ENCODE results near the gene ADO.

Gene ADO

DNA sequence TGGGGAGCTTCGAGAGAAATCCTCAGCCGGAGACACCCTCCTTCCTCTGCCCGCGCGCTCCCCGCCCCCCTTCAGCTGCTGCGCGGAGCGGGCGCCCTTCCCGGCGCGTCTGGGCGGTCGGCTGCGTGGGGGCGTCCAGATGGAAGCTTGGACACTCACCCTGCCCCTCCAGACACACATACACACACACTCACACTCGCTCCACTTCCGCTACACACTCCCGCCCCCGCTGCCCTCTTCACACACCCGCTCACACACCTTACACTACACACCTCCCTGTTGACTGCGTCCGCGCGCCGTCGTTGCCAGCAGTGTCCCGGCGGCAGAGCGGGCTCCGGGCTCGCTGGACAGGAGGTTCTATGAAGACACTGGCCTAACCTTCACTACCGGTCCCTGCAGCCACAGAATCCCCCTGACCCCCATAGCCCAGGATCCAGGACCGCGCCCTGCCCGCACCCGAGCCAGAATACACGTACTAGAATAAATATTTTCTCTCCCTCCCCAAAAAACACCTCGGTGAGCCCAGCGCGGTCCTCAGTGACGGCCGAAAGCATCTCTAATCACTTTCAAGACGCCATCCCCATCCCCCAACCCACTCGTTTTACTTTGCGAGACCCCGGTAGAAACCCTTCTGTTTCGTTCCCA lies 12.7 kb downstream of the ADO start:
- H3K4me3 ChIP-seq (ENCODE audit: low read depth, low read length) = peak overlapping the region; percentile 56

DNA sequence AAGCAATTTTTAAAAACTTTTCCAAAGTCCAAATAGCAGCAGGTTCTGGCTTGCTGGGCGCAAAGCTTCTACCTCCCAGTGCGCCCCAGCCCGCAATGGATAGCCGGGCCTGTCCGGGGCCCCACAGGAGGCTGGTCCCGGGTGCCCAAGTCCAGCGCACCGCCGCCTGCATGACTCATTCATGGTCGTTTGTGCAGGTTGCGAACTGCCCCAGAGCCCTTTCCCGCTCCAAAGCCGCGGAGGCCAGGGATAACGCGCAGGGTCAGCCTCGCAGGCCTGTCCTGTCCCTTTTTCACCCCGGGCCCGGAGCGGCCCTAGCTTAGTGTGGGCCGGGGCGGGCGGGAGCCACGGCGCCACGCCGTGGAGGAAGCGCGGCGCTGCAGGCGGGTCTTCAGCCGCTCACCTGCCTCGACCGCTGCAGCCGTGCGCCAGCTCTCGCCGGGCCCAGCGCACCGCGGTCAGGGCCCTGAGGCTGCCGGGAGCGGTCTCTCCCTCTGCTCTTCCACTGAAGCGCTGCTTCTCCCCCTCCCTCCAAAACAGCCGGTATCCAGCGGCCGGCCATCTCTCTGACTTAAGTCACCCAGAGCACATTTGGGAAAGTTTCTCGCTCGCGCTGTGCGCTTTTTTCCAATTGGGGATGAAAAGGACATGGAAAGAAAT lies 13.4 kb downstream of the ADO start:
- H3K4me3 ChIP-seq (ENCODE audit: low read depth, low read length) = peak overlapping the region; percentile 56

DNA sequence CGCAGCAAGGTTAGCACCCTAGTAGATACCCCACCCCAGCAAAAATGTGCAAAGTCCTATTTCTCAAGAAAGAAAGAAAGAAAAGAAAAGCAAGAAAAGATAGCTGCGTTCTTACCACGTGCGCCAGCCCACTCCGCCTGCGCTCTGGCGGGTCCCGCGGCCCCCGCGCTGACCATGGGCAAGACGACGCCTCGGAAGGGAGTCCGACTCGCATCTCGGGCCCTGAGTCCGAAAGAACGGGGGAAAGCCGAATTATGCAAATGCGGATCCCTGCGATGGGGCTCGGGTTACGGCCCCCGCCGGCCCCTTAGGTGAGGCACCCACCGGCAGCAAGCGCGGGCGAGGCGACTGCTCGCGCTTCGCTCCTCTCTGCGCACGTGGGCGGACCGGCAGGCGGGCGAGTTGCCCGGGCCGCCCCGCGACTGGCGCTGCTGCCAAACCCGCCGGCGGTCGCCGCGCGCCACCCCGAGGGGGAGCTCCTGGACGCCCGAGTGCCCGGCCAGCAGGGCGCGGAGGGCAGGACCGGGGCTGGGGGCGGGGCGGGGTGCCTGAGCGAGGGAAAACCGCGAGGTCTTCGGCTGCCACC lies 14.0 kb downstream of the ADO start:
- H3K4me3 ChIP-seq (ENCODE audit: low read depth, low read length) = no peak overlapping the region

DNA sequence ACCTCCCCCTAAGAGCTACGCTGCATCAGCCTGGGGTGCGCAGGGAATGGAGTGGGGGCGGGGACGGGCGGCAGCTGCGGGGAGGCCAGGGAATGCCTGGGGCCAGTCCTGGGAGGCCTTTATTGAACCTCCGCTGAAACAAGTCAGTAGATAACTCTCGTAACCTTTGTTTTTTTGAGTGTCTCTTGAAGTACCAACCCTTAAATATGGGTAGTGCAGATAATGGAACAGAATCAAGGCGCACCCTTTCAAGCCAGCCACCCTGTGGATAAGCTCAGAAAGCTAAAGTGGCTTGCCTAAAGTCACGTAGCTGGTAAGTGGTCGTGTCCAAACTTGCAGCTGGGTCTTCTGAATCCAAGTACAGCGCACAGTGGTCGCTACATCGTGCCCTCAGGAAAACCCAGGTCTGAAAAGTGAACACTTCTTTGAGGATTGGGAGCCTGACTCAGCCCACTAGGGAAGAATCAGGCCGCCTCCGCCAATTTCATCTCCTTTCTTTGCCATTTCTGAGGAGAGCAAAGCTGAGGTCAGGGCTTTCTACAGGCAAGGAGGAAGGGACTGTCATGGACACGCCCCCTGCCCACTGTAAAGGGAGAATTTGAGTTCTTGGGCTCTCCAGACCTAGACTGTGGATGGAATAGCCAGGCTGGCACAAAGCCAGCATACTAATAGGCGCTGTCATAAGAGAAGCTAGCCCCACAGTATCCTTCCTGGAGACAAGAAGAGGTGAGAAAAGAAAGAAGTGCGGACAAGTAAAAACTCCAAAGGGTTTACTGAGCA lies 14.8 kb downstream of the ADO start:
- H3K4me3 ChIP-seq (ENCODE audit: low read depth, low read length) = no peak overlapping the region

DNA sequence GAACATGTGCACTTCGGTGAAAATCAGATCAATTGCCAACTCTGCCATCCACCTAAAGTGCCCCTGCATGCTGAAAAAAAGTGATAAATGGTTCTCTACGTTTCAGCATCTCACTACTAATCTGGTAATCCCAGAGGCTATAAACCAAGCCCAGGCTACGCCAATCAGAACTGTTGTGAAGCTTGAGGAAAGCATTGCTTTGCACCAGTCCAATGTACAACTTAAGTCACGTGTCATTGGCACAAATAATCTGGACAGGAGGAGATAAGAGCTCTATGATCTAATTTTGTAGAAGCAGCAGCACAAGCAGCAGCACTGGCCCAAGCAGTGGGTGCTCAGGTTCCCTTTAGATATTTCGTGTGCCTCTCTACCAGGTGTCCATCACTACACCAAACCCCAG lies 16.1 kb downstream of the ADO start:
- H3K4me3 ChIP-seq (ENCODE audit: low read depth, low read length) = no peak overlapping the region

DNA sequence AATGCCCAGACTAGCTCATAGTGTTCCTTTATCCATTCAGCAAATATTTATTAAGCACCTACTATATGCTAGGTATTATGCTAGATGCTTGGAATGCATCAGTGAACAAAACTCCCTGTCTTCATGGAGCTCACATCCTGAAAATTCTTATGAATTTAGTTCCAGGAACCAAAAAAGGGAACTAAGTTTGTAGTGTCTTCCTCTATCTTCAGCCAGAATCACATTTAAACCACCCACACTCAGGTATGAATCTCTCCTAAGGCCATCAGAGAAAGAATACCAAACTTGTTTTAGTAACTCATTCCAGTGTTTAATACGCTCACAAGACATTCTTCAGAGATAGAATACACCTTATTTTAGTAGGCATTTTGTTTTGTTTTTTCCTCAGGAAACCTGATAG lies 21.8 kb downstream of the ADO start:
- no peak overlapping the region for H3K4me3 ChIP-seq (ENCODE audit: low read depth, low read length)

DNA sequence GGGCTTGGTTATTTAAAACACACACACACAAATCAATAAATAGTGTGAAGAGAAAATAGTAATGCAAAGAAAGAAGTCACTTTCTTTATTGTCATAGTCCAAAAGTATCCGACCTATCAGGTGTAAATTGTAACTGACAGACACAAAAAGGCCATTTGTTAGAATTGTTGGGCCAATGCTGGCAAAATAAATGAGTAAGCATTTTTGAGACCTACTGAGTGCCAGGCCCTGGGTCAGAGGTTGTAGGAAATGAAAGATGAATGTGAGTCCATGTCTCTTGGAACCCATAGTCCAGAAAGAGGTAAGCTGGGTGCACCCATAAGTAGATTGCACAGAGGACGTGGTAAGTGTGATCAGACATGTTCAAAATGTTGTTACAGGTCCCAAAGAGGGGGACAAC lies 25.1 kb downstream of the ADO start:
- H3K4me3 ChIP-seq (ENCODE audit: low read depth, low read length) = no peak overlapping the region

DNA sequence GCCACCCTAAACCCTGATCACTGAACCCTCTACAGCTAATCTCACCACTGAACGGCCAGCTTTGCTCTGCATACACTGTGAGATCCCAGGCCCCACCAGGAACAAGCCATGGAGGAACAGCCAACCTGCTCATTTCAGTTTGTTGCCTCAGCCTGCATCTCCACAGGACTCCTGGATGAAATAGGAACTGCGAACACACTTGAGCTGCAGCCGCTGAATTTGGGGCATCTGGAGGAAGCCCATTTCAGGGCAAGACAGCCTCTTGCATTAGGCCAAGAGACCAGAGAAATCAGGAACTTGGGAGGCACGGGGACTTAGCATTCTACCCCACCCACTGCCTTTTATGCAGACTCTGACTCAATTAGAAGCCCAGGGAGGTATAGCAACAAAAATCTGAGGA lies 26.2 kb downstream of the ADO start:
- no peak overlapping the region for H3K4me3 ChIP-seq (ENCODE audit: low read depth, low read length)

DNA sequence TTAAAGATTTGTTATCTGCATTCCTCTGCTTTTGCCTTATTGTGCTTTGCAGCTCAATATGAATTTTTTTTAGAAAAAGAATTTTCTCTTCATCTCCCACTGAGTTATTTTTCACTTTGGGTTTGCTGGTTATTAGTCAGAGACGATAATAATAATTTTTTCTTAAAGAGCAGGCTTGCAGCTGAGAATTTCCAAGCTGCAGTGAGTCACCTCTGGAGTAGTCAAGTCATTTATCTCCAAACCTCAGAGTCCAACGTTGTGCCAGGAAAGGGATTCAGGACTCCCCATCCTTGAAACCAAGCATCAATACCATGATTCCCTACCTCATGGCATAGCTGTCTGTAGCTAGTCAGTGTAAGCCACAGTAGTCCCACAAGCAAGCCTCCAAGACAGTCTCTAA lies 26.8 kb downstream of the ADO start:
- no peak overlapping the region for H3K4me3 ChIP-seq (ENCODE audit: low read depth, low read length)

DNA sequence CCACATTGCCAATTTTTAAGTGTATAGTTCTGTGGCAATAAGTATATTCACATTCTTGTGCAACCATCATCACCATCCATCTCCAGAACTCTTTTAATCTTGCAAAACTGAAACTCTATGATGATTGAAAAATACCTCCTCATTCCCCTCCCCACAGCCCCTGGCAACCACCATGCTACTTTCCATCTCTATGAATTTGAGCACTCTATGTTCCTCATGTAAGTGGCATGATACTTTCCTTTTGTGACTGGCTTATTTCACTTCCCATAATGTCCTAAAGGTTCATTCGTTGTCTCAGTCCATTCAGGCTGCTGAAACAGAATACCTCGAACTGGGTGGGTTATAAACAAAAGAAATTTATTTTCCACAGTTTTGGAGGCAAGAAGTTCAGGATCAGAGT lies 35.1 kb downstream of the ADO start:
- H3K4me3 ChIP-seq (ENCODE audit: low read depth, low read length) = no peak overlapping the region

DNA sequence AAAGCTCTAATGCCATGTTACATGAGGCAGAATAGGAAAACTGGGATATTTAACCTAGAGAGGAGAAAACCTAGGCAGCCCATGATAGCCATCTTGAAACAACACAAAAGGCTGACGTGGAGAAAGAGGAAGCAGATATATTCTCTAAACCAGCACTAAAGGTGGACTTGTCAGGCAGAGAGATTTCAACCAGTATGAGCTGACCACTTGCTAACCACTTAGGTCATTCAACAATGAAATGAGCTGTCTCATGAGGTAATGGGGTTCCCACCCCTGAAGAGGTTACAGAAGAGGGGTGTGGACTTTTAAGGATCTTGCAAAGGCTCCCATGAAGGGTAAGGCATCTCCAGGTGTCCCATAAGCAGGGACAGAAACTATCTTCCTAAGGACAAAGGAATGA lies 38.5 kb downstream of the ADO start:
- no peak overlapping the region for H3K4me3 ChIP-seq (ENCODE audit: low read depth, low read length)

DNA sequence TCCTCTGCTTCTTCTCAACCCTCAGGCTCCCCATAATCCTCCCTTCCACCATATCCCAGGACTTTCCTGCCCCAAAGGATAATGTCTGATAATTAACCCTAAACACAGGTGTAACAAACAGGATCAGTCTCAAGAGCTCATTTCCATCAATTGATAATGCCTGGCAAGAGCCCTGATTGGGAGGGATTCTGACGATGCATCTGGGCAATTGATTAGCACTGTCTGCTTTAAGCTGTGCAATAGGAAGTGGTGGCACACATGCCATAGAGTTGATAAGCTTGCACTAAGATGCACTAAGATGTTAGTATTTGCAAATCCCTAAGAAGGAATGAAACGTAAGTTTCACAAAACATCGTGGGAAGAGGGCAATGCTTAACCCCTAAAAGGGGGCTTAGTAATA lies 39.1 kb downstream of the ADO start:
- no peak overlapping the region for H3K4me3 ChIP-seq (ENCODE audit: low read depth, low read length)

DNA sequence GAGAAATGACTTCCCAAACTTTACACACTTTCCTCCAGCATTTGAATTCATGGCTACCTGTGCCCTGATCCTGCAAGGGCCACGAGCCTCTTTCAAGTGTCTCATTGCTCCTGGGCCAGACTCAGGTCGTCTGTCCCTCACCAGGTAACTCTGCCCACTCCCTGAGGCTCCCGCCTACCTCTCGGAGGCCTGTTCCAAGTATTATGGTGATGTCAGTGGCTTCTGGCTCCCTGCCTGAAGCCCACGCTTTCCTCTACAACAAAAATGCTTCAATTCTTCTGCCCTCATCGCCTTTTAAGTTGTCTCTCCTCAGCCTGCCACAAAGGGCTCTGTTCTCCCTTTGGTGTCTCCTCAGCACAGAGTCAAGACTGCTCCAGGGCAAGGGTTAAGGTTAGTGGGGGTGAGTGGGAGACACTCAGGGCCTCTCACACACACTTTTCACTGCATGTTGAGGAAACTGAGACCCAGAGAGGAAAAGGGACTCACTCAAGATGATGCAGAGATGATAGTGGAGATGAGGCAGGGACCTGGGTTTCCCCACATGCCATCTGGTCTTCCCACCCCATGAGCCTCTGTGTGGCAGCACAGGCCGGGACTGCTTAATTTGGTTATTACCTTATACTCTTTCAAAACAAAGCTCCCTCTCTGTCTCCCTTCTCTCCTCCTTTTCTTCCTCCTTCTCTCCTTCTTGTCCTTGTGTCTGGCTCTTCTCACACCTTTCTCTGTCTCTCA lies 39.9 kb downstream of the ADO start:
- H3K4me3 ChIP-seq (ENCODE audit: low read depth, low read length) = no peak overlapping the region

DNA sequence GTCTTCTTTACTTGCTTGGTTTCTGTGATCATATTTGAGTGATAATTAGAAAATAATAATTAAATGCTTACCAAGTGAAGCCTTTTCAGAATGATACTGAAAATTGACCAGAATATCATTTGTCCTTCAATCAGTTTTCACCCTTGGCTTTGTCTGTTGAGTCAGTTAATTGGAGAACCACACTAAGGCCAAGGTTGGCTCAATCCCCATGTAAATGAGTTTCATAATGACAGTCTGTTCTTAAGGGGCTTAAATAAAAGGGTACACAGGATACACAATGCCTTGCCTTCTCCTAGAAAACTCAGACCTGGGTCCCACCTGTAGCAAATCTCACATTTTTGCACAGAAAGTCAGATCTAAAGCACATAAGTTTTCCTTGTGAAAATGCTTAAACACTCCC lies 42.9 kb downstream of the ADO start:
- no peak overlapping the region for H3K4me3 ChIP-seq (ENCODE audit: low read depth, low read length)

DNA sequence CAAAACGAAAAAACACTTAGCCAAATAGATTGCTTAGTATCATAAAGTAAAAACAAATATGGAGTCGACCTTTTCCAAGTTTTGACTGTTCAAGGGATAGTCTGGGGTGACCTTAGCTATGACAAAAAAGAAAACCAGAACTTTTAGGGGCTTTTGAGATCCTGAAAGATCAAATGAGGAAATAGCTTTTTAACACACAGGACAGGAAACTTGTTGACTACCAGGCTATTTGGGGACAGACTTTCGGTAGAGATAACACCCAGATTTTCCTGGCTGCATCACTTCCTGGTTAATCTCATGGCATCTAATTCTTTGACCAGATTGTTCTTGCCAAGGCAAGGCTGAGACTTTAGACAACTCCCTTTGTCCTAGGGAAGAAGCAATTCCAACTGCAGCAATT lies 46.1 kb downstream of the ADO start:
- no peak overlapping the region for H3K4me3 ChIP-seq (ENCODE audit: low read depth, low read length)

DNA sequence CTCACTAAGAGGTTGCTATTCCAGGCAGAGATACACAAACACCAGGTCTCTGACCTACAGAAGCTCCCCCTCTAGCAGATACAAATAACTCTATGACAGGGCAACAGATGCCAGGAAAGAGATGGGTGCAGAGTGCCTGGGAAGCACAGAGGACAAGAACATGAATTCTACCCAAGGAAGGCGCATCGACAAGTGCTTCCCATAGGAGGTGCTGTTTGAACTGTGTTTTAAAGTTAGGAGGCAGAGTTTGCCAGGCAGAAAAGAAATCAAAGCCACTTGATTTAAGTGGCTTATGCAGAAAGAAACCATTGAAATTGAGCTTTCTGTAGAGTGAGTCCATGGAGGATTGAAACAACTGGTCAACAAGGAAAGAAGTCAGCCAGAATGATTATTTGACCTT lies 46.9 kb downstream of the ADO start:
- H3K4me3 ChIP-seq (ENCODE audit: low read depth, low read length) = no peak overlapping the region

DNA sequence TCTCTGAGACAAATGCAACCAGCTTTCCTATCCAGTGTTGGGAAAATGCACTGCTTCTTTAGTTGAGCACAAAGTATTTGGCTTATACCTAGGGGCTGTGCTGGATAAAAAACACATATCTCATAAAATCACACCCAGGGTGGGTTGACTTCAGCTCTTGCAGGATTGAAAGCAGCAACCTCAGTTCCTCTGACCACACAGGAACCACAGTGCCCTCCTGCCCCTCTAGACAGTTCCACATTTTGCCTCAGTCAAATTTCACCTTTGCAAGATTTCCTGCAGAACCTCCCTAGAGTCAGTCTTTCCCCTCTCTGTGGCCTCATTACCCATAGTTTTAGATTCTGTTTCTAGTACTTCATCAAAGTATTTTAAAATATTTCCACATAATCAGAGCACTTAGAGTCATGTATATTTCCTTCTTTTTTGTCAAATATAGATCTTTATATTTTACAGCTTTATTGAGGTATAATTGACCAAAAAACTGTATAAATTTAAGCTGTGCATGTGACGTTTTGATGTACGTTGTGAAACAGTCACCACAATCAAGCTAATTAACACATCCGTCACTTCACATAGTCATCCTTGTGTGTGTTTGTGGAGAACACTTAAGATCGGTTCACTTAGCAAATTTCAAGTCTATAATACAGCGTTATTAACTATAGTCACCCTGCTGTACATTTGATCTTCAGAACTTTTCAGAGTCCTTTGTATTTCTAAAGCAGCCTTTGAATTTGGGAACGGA lies 48.6 kb downstream of the ADO start:
- H3K4me3 ChIP-seq (ENCODE audit: low read depth, low read length) = no peak overlapping the region

DNA sequence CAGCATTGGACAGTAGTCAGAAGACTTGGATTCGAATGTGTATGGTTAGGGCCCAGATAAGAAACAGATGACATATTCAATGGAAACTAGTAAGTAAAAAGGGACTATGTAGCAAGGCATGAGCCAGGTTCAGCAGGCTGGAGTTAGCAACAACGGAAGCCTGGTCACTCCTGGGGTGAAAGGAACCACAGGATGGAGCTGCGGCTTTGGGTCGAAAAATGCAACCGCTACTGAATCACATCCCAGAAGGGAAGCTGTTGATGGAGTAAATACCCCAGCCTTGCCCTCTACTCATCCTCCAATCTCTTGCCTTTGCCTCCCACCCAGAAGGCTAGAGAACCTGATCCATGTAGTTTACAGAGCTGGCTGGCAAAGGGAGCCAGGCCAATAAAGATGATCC lies 49.2 kb downstream of the ADO start:
- H3K4me3 ChIP-seq (ENCODE audit: low read depth, low read length) = no peak overlapping the region

DNA sequence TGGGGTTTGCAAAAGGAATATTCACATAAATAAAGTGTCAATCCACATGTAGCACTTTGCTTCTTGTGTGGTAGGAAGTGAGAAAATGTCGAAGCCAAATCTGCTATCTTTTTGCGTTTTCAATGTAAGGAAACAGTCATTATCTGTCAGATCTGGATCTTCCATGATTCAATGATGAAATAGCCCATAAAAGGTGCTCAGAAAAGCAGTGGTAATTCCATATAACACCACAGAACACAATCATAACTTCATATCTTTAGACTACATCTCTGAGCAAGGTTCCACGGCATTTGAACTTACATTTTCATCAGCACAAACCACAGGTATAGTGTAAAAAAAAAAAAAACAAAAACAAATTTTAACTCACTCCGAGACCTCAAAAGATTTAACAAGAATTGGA lies 51.5 kb downstream of the ADO start:
- no peak overlapping the region for H3K4me3 ChIP-seq (ENCODE audit: low read depth, low read length)

Measured in iPS-11a (cell line).